Measurements from ENCODE around the gene FKBP8. TPM values are rescaled to one million over a fixed set of nuclear protein-coding genes. Genes with fewer than 3 reads are reported as not detected.

Gene FKBP8
- total RNA-seq, 2 experiments from 2014 or later, result 161 to 163 TPM

- no peak for DNase-seq
- H3K27me3 Mint-ChIP-seq (ENCODE audit: low read depth), result no peaks in the 10 kb centered on the region
- H3K27ac Mint-ChIP-seq, result no peak overlapping the region
- CTCF ChIA-PET, result interaction anchor here (0.6 to 1.9 kb wide), 7 partner anchors 8 to 227 kb away, joined by 3 to 4 read pairs (median 4); no protein-coding TSS in a partner anchor
- intact Hi-C loops (cut with micrococcal nuclease), result no loop called here
- no peak overlapping the region for H3K4me3 Mint-ChIP-seq
- peaks cover 73% of the 10 kb centered on the region for H3K4me1 Mint-ChIP-seq (ENCODE audit: low read depth)
- no peaks in the 10 kb centered on the region for H3K36me3 Mint-ChIP-seq (ENCODE audit: low read depth)
- no peaks in the 10 kb centered on the region for H3K9me3 Mint-ChIP-seq
Observed at GRCh38 chr19:18503971-18504885, 39.1 kb downstream of the FKBP8 start.

DNA sequence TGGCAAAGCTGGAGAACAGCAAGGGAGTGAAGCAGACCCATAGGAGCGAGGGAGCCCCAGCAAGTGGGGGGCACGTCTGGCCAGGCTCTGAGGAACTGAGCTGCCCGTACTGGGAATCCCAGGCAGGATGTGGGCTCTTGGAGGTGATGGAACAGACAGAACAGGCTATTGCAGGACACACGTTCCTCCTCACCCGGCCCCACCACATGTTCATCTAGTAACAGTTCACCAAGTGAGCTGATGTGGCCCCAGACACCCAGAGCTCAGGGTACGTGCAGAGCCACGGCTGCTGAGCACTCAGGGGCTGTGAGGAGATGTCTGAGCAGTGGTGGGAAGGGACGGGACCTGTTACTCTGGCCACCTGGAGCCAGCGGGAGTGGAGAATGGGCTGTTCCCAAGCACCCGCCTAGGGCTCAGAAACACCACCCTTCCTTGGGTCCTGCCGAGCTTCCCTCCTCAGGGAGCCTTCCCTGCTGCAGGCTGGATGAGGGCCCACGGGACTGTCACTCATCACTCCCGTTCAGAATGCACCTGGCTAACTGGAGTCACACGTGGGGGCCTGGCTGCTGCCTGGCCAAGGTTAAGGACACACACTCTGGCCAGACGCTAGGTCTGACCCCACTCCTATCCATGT is 39.9 kb downstream of the FKBP8 start:
- Mint-ChIP-seq H3K4me3 (no peak overlapping the region), H3K4me1 (ENCODE audit: low read depth) (peaks cover 78% of the 10 kb centered on the region), H3K36me3 (ENCODE audit: low read depth) (no peaks in the 10 kb centered on the region), H3K27me3 (ENCODE audit: low read depth) (no peaks in the 10 kb centered on the region), H3K27ac (no peak overlapping the region), H3K9me3 (no peaks in the 10 kb centered on the region)
- no peak for DNase-seq
- intact Hi-C loops (cut with micrococcal nuclease), result no loop called here
- CTCF ChIA-PET, result interaction anchor here (0.6 to 1.9 kb wide), 7 partner anchors 13 to 226 kb away, joined by 3 to 4 read pairs (median 3); no protein-coding TSS in a partner anchor

DNA sequence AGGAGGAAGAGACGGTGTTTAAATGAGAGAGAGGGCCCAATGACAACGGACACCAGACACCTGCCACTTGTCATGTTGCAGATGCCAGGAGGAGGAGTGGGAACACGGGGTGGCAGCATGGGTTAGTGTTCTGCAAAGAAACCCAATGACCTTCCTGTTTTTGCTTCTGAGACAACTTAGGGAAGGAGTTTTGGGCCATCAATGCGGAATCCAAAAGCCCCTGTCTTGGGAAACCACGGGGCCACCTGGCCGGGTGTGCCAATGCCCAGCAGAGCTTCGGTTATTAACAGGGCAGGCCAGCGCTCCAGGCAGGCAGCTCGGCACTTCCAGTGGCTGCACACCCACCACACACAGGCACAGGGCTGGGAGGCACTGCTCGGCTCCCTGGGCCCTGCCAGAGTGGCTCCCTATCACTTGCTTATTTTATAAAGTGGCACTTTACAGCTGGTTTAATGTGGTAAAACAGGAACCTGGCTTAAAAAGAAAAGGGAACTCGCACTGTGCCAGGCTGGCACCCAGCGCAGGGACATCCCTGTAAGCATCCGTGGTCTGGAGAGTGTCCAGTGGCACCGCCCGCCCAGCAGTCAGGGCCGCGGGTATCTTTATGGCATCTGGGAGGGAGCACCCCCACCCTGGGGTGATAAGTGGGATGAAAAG is 40.6 kb downstream of the FKBP8 start:
- no peaks in the 10 kb centered on the region for H3K27me3 Mint-ChIP-seq (ENCODE audit: low read depth)
- intact Hi-C loops (cut with micrococcal nuclease), result no loop called here
- H3K4me3 Mint-ChIP-seq, result no peak overlapping the region
- no peak overlapping the region for H3K27ac Mint-ChIP-seq
- H3K4me1 Mint-ChIP-seq (ENCODE audit: low read depth), result peaks cover 80% of the 10 kb centered on the region
- H3K9me3 Mint-ChIP-seq, result no peaks in the 10 kb centered on the region
- CTCF ChIA-PET, result interaction anchor here (1.0 to 1.9 kb wide), 3 partner anchors 14 to 52 kb away, joined by 3 to 4 read pairs (median 4); no protein-coding TSS in a partner anchor
- no peaks in the 10 kb centered on the region for H3K36me3 Mint-ChIP-seq (ENCODE audit: low read depth)
- DNase-seq, result no peak

DNA sequence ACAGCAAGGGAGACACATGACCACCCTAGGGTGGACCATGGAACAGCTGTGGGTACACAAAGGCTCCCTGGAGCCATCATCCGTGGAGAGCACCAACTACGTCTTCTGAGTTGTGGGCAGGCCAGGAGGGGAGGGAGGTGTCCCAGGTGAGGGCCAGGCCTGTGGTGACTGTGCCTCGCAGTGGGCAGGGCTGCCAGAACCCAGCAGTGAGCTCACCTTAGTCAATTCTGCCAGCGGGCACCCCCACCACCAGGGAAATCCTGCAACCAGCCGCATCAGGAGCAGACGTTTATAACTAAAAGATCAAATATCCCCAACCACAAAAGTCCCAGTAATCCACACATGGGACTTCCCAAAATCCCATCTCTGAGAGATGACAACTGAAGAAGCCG is 41.1 kb downstream of the FKBP8 start:
- CTCF ChIA-PET, result interaction anchor here (0.6 kb wide), 1 partner anchor 502 kb away, joined by 3 read pairs; no protein-coding TSS in a partner anchor
- Mint-ChIP-seq H3K27me3 (ENCODE audit: low read depth) (no peaks in the 10 kb centered on the region), H3K27ac (no peak overlapping the region), H3K36me3 (ENCODE audit: low read depth) (no peaks in the 10 kb centered on the region), H3K4me3 (no peak overlapping the region), H3K4me1 (ENCODE audit: low read depth) (peaks cover 78% of the 10 kb centered on the region), H3K9me3 (no peaks in the 10 kb centered on the region)
- no peak for DNase-seq
- intact Hi-C loops (cut with micrococcal nuclease), result no loop called here

GRCh38 chr19:18501832-18502231 is 41.5 kb downstream of the FKBP8 start:
- no peak overlapping the region for H3K27ac Mint-ChIP-seq
- no peaks in the 10 kb centered on the region for H3K9me3 Mint-ChIP-seq
- no peak overlapping the region for H3K4me3 Mint-ChIP-seq

DNA sequence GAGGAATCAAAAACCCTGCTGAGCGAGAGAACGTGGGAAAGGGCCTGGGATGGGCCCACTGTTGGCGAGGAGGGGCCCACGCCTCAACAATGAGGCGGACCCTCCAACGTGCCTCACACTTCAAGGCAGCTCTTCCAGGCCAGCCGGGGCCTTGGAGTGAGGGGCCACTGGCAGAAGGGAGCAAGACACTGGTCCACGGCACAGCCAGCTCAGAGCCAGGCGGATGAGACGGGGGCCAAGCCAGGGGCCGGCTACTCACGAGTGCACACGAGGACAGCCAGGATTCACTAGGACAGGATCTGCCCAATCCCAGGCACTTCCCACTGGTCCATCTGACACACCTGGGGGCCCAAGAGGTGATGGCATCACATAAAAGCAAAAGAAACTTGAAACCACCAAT is 42.0 kb downstream of the FKBP8 start:
- DNase-seq, result no peak
- H3K27me3 Mint-ChIP-seq (ENCODE audit: low read depth), result no peaks in the 10 kb centered on the region
- peaks cover 78% of the 10 kb centered on the region for H3K4me1 Mint-ChIP-seq (ENCODE audit: low read depth)
- H3K9me3 Mint-ChIP-seq, result no peaks in the 10 kb centered on the region
- H3K27ac Mint-ChIP-seq, result no peak overlapping the region
- intact Hi-C loops (cut with micrococcal nuclease), result no loop called here
- CTCF ChIA-PET, result interaction anchor here (0.6 to 1.3 kb wide), 3 partner anchors 18 to 51 kb away, joined by 3 to 7 read pairs (median 3); no protein-coding TSS in a partner anchor
- no peaks in the 10 kb centered on the region for H3K36me3 Mint-ChIP-seq (ENCODE audit: low read depth)
- H3K4me3 Mint-ChIP-seq, result no peak overlapping the region

More at GRCh38 chr19:18501832-18502231, 41.5 kb downstream of the FKBP8 start:
- intact Hi-C loops (cut with micrococcal nuclease), result no loop called here
- no peaks in the 10 kb centered on the region for H3K36me3 Mint-ChIP-seq (ENCODE audit: low read depth)
- no peaks in the 10 kb centered on the region for H3K27me3 Mint-ChIP-seq (ENCODE audit: low read depth)
- DNase-seq, result no peak
- H3K4me1 Mint-ChIP-seq (ENCODE audit: low read depth), result peaks cover 78% of the 10 kb centered on the region
- CTCF ChIA-PET, result interaction anchor here (0.6 kb wide), 2 partner anchors 27 to 502 kb away, joined by 3 read pairs; no protein-coding TSS in a partner anchor

- peaks cover 78% of the 10 kb centered on the region for H3K4me1 Mint-ChIP-seq (ENCODE audit: low read depth)
- DNase-seq, result no peak
- H3K36me3 Mint-ChIP-seq (ENCODE audit: low read depth), result no peaks in the 10 kb centered on the region
- H3K9me3 Mint-ChIP-seq, result no peaks in the 10 kb centered on the region
- H3K27ac Mint-ChIP-seq, result no peak overlapping the region
- intact Hi-C loops (cut with micrococcal nuclease), result no loop called here
- no peaks in the 10 kb centered on the region for H3K27me3 Mint-ChIP-seq (ENCODE audit: low read depth)
- CTCF ChIA-PET, result interaction anchor here (0.7 to 1.3 kb wide), 3 partner anchors 9 to 50 kb away, joined by 3 to 7 read pairs (median 5); no protein-coding TSS in a partner anchor
- H3K4me3 Mint-ChIP-seq, result no peak overlapping the region
Observed at GRCh38 chr19:18500799-18501198, 42.6 kb downstream of the FKBP8 start.

- Mint-ChIP-seq H3K9me3 (no peaks in the 10 kb centered on the region), H3K27ac (no peak overlapping the region), H3K4me3 (no peak overlapping the region), H3K36me3 (ENCODE audit: low read depth) (no peaks in the 10 kb centered on the region), H3K27me3 (ENCODE audit: low read depth) (no peaks in the 10 kb centered on the region), H3K4me1 (ENCODE audit: low read depth) (peaks cover 79% of the 10 kb centered on the region)
- DNase-seq, result no peak
- intact Hi-C loops (cut with micrococcal nuclease), result no loop called here
- CTCF ChIA-PET, result interaction anchor here (0.7 to 1.3 kb wide), 3 partner anchors 10 to 50 kb away, joined by 3 to 7 read pairs (median 5); no protein-coding TSS in a partner anchor
Observed at GRCh38 chr19:18500376-18500775, 43.0 kb downstream of the FKBP8 start.

DNA sequence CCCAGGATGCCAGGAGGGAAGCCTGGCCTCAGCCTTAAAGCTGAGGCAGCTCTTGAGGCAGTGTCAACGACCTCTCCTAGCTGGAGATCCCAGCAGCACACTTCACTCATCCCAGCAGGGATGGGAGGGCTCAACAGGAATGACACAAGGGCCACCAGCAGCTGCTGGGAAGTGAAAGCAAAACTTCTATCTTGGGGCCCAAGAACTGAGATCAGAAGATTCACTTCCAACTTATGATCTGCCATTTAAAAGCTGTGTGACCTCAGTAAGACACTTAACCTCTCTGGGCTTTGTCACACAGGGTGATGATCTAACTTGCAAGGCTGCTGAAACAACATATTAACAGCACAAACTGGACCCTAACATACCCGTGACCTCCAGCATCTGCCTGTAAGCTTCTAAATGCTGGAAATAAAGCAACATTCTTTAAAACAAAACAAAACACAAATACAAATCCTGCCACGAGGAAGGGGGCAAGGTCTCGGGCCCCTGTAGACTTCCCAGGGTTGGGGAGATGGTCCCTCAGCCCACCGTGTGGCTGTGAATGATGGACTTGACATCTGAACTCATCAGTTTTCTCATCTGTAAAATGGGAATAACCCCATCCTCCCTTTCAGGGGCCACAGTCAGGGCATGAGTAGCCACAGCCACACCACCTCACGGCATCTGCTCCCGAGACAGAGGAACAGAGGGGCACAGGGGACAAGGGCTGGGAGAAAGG is 44.2 kb downstream of the FKBP8 start:
- DNase-seq, result no peak
- Mint-ChIP-seq H3K9me3 (no peaks in the 10 kb centered on the region), H3K4me3 (no peak overlapping the region), H3K27me3 (ENCODE audit: low read depth) (no peaks in the 10 kb centered on the region), H3K4me1 (ENCODE audit: low read depth) (peaks cover 80% of the 10 kb centered on the region), H3K36me3 (ENCODE audit: low read depth) (no peaks in the 10 kb centered on the region), H3K27ac (no peak overlapping the region)
- intact Hi-C loops (cut with micrococcal nuclease), result no loop called here
- CTCF ChIA-PET, result interaction anchor here (0.6 to 1.3 kb wide), 6 partner anchors 9 to 89 kb away, joined by 3 to 4 read pairs (median 3); no protein-coding TSS in a partner anchor

GRCh38 chr19:18496980-18497256 is 46.5 kb downstream of the FKBP8 start:
- H3K9me3 Mint-ChIP-seq, result no peaks in the 10 kb centered on the region
- H3K36me3 Mint-ChIP-seq (ENCODE audit: low read depth), result peaks cover under 1% of the 10 kb centered on the region
- no peak overlapping the region for H3K4me3 Mint-ChIP-seq
- peak overlapping the region; percentile 78 for H3K27ac Mint-ChIP-seq
- CTCF ChIA-PET, result interaction anchor here (0.7 to 2.4 kb wide), 3 partner anchors 20 to 217 kb away, joined by 3 to 13 read pairs (median 6); no protein-coding TSS in a partner anchor
- H3K4me1 Mint-ChIP-seq (ENCODE audit: low read depth), result peaks cover 73% of the 10 kb centered on the region
- no peaks in the 10 kb centered on the region for H3K27me3 Mint-ChIP-seq (ENCODE audit: low read depth)
- intact Hi-C loops (cut with micrococcal nuclease), result loop anchor here (1.0 kb wide), 2 partner anchors 18 to 25 kb away; partner anchors contain the start of gene ELL
- no peak for DNase-seq

- CTCF ChIA-PET, result interaction anchor here (0.6 to 2.4 kb wide), 12 partner anchors 8 to 217 kb away, joined by 3 to 13 read pairs (median 4); partner anchors contain the start of gene FKBP8
- peak; percentile 85 for DNase-seq
- Mint-ChIP-seq H3K9me3 (no peaks in the 10 kb centered on the region), H3K27ac (peak overlapping the region; percentile 78), H3K4me3 (no peak overlapping the region), H3K36me3 (ENCODE audit: low read depth) (peaks cover 2% of the 10 kb centered on the region), H3K27me3 (ENCODE audit: low read depth) (no peaks in the 10 kb centered on the region), H3K4me1 (ENCODE audit: low read depth) (peaks cover 70% of the 10 kb centered on the region)
- intact Hi-C loops (cut with micrococcal nuclease), result loop anchor here (1.0 kb wide), 2 partner anchors 17 to 26 kb away; partner anchors contain the start of gene ELL
Observed at GRCh38 chr19:18496167-18496979, 47.0 kb downstream of the FKBP8 start.

Data from activated naive CD4-positive, alpha-beta T cell treated with anti-CD3 and anti-CD28 coated beads for 36 hours (primary cell).